GM18858 (cell line): Measurements from ENCODE around the gene TPRX2.
"Not testable (repeated sequence)": the region's sequence is repeated elsewhere in the genome, so short reads cannot be mapped to it uniquely, and the experiment has no call there.

Source experiments
- ATAC-seq: cut with Tn5 transposase; IDR thresholded peaks from one replicate; pipeline ENCODE4 v1.9.1; 2021; ENCODE audit not compliant: unreplicated experiment

The TPRX2 gene, protein sequence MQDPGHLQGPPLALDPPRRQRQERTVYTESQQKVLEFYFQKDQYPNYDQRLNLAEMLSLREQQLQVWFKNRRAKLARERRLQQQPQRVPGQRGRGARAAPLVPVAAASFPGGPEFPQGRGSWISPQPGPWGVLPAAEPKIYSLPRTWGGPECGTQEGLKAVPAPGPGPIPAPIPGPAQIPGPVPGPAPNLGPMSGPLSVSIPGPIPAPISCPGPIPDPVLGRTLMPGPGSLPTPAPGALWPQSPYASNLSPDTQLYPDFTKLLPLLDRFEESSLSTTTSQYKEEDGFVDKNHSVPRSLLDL

DNA sequence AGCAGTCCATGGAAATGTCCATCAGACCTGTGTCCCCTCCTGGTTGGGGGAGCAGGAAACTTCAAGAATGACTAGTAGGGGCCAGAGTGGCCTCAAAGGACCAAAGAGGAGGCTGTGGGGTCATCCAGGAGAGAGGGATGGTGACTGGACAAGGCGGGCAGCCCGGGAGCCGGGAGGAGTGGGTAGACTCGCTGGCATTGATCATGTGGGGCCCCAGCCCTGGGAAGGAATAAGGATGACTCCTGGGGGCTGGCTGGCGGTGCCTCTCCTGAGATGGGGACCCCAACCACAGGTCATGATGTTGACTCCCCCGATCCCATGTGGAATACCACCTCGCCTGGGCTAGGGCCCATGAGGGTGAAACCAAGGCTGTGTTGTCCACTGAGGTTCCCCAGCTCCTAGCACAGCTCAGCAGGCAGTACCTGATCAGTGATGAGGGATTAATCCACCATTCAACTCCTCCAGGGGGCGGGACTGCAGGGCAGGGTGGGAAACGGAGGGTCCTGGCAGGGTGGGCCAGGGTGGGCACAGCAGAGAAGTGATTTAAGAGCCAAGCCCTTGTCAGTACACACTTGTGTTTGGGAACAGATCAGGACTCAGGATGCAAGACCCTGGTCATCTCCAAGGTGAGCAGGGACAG is at the start of gene TPRX2:
Gene TPRX2, plus strand, starts transcription at position 590 of the 640 bp plus-strand sequence. Its CDS starts 12 bp downstream, at position 602.
- not testable (repeated sequence) for ATAC-seq

DNA sequence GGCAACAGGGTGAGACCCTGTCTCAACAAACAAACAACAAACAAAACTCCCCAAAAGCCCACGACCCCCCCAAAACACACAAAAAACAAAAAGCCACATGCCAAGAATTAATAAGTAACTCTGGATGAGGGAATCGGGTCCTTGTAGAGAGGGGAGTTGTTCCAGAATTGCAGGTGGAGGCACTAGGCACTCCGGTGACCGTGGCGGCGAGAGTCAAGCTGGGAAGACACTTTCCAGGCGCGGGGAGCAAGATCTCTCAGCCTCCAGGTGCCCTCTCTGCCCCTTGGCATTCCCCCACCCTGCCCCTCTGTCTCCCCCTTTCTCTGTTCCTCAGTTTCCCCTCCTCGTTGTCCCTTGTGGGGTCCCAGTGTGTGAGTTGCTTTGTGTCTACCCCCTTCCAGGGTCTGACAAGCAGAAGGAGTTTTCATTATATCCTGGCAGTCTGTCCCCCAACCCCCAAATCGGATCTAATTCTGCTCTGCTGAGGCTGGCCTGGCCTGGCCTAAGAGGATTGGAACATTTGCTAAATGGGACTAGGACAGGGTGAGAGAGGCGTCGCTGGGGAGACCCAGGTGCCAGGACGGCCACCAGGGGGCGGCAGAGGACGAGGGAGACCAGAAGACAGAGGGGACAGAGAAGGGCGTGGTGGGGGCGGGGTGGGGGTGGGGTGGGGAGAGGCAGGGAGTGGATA is 45.6 kb upstream of the TPRX2 start:
- no peak for ATAC-seq

DNA sequence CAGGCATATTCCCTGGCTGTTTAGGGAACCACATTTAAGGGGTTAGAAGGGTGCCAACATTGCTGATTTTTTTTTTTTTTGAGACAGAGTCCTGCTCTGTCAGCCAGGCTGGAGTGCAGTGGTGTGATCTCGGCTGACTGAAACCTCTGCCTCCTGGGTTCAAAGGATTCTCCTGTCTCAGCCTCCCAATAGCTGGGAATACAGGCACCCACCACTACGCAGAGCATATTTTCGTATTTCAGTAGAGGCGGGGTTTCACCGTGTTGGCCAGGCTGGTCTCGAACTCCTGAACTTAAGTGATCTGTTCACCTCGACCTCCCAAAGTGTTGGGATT is 45.1 kb upstream of the TPRX2 start:
- ATAC-seq, result no peak

DNA sequence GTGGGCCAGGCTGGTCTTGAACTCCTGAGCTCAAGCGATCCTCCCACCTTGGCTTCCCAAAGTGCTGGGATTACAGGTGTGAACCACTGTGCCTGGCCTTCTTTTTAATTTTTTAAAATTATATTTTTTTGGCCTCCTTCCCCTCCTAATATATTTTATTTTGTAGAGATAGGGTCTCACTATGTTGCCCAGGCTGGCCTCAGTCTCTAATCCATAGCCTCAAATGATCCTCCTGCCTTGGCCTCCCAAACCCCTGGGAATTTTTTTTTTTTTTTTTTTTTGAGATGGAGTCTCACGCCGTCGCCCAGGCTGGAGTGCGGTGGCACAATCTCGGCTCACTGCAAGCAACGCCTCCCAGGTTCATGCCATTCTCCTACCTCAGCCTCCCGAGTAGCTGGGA is 42.8 kb upstream of the TPRX2 start:
- ATAC-seq, result not testable (repeated sequence)

DNA sequence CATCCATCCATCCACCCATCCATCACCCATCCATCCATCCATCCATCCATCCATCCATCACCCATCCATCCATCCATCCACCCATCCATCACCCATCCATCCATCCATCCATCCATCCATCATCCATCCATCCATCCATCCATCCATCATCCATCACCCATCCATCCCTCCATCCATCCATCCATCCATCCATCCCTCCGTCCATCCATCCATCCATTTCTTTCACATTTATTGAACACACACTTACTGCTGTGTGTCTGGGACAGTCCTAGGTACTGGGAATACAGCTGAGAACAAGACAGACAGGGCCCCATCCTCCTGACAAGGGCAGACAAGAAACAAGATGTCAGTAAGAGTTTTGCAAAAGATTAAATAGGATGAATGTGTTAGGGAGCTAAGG is 40.8 kb upstream of the TPRX2 start:
- ATAC-seq, result not testable (repeated sequence)

DNA sequence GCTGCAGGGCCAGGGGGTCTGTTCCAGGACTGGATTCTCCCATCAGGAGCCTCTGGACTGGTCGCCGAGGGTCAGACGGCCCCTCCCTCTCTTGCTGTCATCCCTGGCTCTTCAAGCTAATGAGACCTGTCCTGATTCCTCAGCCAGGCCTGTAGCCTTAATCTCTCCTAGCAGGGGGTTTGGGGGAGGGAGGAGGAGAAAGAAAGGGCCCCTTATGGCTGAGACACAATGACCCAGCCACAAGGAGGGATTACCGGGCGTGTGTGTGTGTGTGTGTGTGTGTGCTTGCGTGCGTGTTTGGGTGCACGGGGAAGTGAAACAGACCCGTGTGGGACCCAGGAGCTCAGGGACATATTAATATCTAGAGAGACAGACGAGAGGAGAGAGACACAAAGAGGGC is 39.2 kb upstream of the TPRX2 start:
- no peak for ATAC-seq

DNA sequence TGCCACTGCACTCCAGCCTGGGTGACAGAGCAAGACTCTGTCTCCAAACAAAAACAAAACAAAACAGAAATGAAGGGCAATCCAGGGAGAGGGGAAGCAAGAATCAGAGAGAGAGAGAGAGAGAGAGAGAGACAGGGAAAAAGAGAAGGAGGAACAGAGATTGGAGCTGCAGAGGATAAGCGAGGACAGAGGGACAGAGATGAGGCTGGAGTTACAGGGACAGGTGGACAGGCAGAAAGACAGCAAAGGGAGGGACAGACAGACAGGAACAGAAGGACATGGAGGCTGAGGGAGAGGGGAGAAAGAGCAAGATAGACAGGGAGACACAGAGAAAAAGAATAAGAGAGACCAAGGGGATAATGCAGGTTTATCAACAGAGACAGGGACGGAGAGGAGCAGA is 38.6 kb upstream of the TPRX2 start:
- ATAC-seq, result no peak

DNA sequence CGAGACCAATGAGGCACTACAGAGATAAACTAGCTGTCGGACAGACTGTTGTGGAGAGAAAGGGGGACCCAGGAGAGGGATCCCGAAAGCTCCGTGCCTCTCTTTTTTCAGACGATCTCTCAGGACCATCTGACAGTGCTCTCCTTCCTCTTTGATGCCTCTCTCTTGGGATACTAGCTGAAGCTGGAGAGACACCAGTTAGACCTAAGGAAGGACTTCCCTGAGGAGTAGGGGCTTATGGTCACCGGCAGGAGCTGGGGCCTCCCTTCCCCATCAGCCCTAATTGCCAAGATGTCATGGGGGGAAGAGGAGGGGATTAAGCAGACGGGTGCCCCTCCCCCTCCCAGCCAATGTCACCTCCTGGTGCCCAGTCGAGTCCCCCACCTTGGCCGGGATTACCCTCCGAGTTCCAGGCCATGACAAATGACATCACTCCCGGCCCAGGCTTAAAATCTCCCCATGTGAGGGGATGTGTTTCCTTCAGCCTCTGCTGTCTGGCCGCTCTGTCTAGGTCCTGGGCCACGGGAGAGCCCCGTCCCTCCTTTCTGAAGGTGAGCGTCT is 37.5 kb upstream of the TPRX2 start, which contains the start of gene CRX:
Gene CRX, plus strand, starts transcription at position 478 of the 561 bp plus-strand sequence. CDS start 12,507 bp downstream, outside the sequence.
- ATAC-seq, result no peak

DNA sequence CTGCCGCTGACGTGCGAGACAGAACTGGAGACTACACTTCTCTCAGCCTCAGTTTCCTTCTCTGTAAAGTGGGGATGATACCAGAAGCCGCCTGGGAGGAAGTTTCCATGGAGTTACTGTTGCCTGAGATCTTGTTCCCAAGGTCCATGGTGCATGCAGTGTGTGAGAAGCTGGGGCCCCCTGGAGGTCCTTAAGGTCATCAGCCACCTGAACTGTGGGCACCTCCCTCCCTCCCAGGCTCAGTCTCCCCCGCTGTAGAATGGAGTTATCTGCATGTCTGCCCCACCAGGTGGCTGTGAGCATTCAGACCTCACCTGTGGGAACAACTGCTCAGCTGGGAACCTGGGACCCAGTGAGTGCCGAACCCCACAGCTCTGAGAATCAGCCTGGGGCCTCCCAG is 34.6 kb upstream of the TPRX2 start:
- no peak for ATAC-seq

DNA sequence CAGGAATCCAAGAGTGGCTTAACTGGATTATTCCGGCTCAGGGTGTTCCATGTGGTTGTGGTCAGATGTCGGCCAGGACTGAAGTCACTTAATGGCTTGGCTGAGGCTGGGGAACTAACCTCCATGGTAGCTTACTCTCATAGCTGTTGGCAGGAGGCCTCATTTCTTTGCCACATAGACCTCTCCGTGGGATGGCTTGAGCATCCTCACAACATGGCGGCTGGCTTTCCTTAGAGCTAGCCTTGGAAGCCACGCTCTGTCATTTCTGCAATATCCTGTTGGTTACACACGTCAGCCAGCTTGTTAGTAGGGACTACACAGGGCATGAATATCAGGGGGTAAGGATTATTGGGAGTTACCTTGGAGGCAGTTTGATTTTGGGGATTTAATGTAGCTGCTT is 32.2 kb upstream of the TPRX2 start:
- ATAC-seq, result no peak

DNA sequence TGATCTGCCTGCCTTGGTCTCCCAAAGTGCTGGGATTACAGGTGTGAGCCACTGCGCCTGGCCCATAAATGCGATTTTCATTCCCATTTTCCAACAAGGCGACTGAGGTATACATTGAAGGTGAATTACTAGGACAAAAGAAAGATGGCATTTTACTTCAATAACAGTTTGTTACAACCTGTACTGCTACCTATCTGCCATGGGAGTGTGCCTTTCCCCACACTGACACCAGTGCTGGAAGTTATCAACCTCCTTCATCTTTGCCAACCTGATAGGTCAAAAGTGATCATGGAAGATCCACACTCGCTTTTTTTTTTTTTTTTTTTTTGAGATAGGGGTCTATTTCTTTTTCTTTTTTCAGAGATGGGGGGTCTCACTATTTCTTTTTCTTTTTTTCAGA is 26.3 kb upstream of the TPRX2 start:
- no peak for ATAC-seq

DNA sequence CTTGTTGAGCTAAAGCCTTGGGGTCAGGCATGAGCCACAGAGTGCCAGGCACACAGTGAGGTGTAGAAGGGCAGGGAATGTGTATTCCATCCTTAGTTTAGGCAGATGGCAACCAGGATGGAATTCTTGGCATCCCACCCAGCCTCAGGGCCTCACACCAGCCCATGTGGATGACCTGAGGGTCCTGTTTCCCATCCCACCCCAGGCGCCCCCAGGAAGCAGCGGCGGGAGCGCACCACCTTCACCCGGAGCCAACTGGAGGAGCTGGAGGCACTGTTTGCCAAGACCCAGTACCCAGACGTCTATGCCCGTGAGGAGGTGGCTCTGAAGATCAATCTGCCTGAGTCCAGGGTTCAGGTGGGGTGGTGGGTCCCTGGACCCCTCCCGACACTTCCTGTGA is 23.0 kb upstream of the TPRX2 start:
- no peak for ATAC-seq

DNA sequence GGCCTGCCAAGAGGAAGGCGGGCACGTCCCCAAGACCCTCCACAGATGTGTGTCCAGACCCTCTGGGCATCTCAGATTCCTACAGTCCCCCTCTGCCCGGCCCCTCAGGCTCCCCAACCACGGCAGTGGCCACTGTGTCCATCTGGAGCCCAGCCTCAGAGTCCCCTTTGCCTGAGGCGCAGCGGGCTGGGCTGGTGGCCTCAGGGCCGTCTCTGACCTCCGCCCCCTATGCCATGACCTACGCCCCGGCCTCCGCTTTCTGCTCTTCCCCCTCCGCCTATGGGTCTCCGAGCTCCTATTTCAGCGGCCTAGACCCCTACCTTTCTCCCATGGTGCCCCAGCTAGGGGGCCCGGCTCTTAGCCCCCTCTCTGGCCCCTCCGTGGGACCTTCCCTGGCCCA is 19.6 kb upstream of the TPRX2 start:
- ATAC-seq, result no peak

DNA sequence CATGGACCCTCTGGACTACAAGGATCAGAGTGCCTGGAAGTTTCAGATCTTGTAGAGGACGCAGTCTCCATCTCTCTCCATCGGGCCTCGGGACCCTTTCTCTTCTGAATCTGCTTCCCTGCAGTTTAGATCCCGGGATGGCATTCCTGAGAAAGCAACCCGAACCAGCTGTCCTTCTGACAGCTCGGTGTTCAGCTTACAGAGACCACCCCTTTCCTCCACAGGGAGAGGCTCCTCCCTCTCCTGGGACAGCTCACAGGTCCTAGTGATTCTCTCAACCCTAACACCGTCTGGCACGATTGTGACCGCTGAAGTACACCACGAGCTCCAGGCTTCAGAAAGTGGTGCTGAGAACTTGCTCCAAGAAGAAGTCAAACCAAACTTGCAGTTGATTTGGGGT is 19.1 kb upstream of the TPRX2 start:
- ATAC-seq, result no peak

DNA sequence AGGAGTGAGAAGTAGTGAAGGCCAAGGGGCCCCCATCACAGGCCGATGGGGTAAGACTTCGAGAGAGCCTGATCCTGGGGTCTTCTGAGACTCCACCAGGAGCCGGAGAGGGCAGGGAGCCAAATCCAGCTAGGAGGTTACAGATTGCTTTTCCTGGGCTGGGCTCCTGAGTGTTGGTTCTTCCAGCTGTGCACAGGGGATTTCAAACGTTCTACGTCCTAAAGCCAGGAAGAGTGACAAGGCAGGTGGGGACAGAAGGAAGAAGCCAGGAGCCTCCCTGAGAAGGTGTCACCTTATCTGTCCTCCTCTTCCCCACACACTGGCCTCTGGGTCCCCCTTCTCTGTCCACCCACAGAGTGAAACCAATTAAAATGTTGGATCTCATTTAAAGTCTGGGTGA is 16.1 kb upstream of the TPRX2 start:
- no peak for ATAC-seq

DNA sequence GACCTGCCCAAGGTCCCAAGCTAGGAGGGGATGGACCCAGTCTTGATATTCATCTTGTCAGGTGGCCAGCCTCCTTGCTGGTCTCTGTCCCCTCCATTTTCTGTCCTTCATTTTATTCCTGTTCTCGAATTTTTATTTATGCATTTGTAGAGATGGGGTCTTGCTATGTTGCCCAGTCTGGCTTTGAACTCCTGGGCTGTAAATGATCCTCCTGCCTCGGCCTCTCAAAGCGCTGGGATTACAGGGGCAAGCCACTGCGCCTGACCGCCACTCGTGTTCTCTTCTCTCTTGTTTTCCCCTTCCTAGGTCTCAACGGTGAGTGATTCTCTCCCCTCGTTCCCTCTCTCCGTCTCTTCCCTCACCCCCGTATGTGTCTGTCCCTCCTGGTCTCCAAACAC is 10.6 kb upstream of the TPRX2 start:
- ATAC-seq, result no peak

DNA sequence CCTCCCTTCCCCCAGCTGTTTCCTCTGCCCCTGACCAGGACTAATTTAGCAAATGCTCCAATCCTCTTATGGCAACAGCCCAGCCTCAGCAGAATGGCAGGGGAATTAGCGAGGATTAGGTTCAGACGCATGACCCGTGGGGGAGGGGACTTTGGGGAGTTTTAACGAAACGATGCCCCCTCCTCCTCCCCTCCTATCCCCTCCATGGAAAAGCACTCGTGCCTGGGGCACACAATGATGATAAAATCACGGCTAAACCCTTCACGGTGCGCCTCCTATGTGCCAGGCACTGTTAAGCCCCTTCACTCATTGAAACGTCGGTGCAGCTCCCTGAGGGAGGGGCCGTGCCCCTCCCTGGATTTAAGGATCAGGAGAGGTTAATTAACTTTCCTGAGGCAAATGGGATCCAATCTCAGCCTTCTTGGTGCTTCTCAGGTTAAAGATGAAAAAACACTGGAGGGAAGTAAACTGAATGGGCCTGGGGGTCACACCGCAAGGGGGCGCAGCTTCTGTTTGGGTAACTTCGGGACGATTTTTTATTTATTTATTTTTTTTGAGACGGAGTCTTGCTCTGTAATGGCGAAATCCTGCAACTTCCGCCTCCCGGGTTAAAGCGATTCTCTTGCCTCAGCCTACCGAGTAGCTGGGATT is 10.1 kb upstream of the TPRX2 start:
- no peak for ATAC-seq

DNA sequence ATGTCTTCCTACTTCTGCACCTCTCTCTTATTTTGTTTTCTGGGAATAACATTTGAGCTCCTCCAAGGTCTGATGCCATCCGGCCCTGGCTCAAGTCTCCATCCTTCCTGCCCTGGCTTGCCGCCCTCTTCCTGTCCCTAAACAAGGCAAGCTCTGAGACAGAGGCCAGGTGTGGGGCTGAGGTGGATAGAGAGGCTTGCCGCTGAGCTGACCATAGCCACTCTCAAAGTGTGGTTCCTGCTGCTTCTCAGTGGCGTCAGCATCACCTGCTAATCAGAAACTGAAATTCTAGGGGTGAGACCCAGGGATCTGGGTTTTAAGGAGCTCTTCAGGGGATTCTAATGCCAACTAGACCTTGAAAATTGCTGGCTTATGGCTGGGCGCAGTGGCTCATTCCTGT is 6.0 kb upstream of the TPRX2 start:
- no peak for ATAC-seq

DNA sequence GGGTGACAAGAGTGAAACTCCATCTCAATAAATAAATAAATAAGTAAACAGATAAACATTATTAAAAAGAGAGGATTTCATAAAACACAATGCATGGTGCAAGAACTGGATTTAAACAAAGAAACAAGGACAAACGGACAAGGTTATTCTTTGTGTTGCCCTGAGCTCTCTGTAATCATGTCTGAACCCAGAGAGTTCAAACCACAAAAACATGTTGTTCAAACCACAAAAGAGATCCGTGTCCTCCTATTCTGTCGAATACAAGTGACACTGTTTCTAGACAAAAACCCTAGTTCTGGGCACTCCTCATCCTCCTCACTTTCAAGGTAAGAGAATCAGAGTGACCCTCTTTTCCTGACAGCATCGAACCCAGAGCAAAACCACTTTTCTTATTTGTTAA is 4.6 kb upstream of the TPRX2 start:
- no peak for ATAC-seq

DNA sequence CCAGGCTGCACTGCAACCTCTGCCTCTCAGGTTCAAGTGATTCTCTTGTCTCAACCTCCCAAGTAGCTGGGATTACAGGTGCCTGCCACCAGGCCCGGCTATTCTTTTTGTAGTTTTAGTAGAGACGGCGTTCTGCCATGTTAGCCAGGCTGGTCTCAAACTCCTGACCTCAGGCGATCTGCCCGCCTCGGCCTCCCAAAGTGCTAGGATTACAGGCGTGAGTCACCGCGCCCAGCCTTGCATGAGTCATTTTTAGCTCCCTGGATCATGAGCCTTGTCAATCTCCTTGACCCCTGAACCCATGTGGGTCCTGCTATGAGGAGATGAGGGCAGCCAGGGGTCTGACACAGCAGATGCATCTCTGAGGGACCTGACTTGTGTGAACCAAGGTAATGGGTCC is 804 bp upstream of the TPRX2 start:
- not testable (repeated sequence) for ATAC-seq

DNA sequence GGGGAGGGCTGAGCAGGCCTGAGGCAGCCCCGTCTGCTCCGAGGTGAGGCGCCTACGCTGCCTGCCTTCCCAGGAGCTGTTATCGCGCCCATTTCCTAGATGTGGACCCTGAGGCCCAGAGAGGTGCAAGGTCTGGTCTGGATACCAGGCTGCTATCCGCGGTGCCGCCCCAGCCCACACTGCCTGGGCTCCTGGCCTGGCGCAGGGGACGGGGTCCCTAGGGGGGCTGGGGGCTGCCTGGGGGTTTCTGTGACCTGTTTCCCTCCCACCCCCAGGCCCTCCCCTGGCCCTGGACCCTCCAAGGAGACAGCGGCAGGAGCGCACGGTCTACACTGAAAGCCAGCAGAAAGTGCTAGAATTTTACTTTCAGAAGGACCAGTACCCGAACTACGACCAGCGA is 803 bp downstream of the TPRX2 start:
- not testable (repeated sequence) for ATAC-seq
